GM12891 (cell line): ENCODE measurements around the gene NUP210.

Source experiments
- POLR2A ChIP-seq: IDR thresholded peaks from 2 replicates; pipeline ENCODE4 v1.6.1; 2011; ENCODE audit warnings: low read depth, low read length, control low read depth
- POLR2AphosphoS5 ChIP-seq: IDR thresholded peaks from 2 replicates; pipeline ENCODE4 v1.6.1; 2011; ENCODE audit warnings: low read depth, low read length, control low read depth
- TAF1 ChIP-seq: IDR thresholded peaks from 2 replicates; pipeline ENCODE4 v1.6.1; 2011; ENCODE audit warnings: low read depth, low read length, control low read depth

- no peak for TF ChIP-seq POLR2AphosphoS5
- TF ChIP-seq POLR2A = no peak
- TF ChIP-seq TAF1 = no peak
Measured at GRCh38 chr3:13299531-13300155, 120.5 kb downstream of the NUP210 start.
